IPS DF 6.9 (cell line): ENCODE measurements around the gene NACC1.
"Not testable (repeated sequence)": the region's sequence is repeated elsewhere in the genome, so short reads cannot be mapped to it uniquely, and the experiment has no call there.

Experiments used
- DNase-seq: peaks from one replicate; pipeline ENCODE4 v3.0.0-alpha.2; 2013; ENCODE audit warnings: low read depth, low spot score
- H3K27ac ChIP-seq: one replicate; pipeline ENCODE4 v1.5.1; 2013; ENCODE audit warnings: low read length, control low read depth
- H3K27me3 ChIP-seq: 2 replicates; pipeline ENCODE4 v1.6.1; 2013; ENCODE audit warnings: mild to moderate bottlenecking, low read length; ENCODE audit not compliant: control insufficient read depth, insufficient read depth
- H3K36me3 ChIP-seq: 2 replicates; pipeline ENCODE4 v1.6.1; 2013; ENCODE audit warnings: low read length; ENCODE audit not compliant: control insufficient read depth, insufficient read depth
- H3K4me1 ChIP-seq: 2 replicates; pipeline ENCODE4 v1.6.1; 2013; ENCODE audit warnings: low read length; ENCODE audit not compliant: control insufficient read depth, insufficient read depth
- H3K4me3 ChIP-seq: 2 replicates; pipeline ENCODE4 v1.5.1; 2013; ENCODE audit warnings: mild to moderate bottlenecking, low read length
- H3K9me3 ChIP-seq: 2 replicates; pipeline ENCODE4 v1.6.1; 2013; ENCODE audit warnings: low read length, inconsistent platforms; ENCODE audit not compliant: control insufficient read depth, insufficient read depth
- WGBS: extraction: QIAGEN DNeasy Blood & Tissue Kit; methylation state at CpG from one replicate; pipeline ENCODE4 v1.1.7; 2013; ENCODE audit warnings: mixed read lengths, missing lambda C conversion rate; ENCODE audit not compliant: insufficient read length, insufficient coverage; 5-methylcytosine and 5-hydroxymethylcytosine counted together

The NACC1 gene

GRCh38 chr19:13171146-13171545, 53.1 kb downstream of the NACC1 start:
- Histone ChIP-seq H3K4me3 (no peak overlapping the region), H3K27ac (no peak overlapping the region), H3K27me3 (no peaks in the 10 kb centered on the region), H3K36me3 (no peaks in the 10 kb centered on the region), H3K4me1 (peaks cover 1% of the 10 kb centered on the region), H3K9me3 (no peaks in the 10 kb centered on the region)
- WGBS, result no CpG with 5 or more reads among the region's 7 CpGs
- no peak for DNase-seq

GRCh38 chr19:13172346-13173138, 54.5 kb downstream of the NACC1 start:
- Histone ChIP-seq H3K36me3 (no peaks in the 10 kb centered on the region), H3K4me3 (no peak overlapping the region), H3K9me3 (no peaks in the 10 kb centered on the region), H3K27ac (no peak overlapping the region), H3K27me3 (no peaks in the 10 kb centered on the region), H3K4me1 (peaks cover 1% of the 10 kb centered on the region)
- WGBS, result no CpG with 5 or more reads among the region's 18 CpGs
- DNase-seq, result no peak

- H3K36me3 ChIP-seq, result no peaks in the 10 kb centered on the region
- WGBS, result no CpG with 5 or more reads among the region's 12 CpGs
- no peak overlapping the region for H3K4me3 ChIP-seq
- H3K27ac ChIP-seq, result no peak overlapping the region
- H3K27me3 ChIP-seq, result no peaks in the 10 kb centered on the region
- peaks cover 1% of the 10 kb centered on the region for H3K4me1 ChIP-seq
- no peak for DNase-seq
- H3K9me3 ChIP-seq, result no peaks in the 10 kb centered on the region
These were observed 55.2 kb downstream of the NACC1 start for GRCh38 chr19:13173139-13173737.

- DNase-seq, result no peak
- no peaks in the 10 kb centered on the region for H3K27me3 ChIP-seq
- no peaks in the 10 kb centered on the region for H3K36me3 ChIP-seq
- H3K9me3 ChIP-seq, result no peaks in the 10 kb centered on the region
- H3K4me1 ChIP-seq, result 0 out of 2 replicates have a peak, but pooled peaks cover 2% of the 10 kb centered on the region
- no peak overlapping the region for H3K27ac ChIP-seq
- H3K4me3 ChIP-seq, result no peak overlapping the region
- WGBS, result no CpG with 5 or more reads among the region's 8 CpGs
These were observed 58.3 kb downstream of the NACC1 start for GRCh38 chr19:13176345-13176744.

- not testable (repeated sequence) for DNase-seq, H3K4me3 ChIP-seq, H3K27me3 ChIP-seq, H3K4me1 ChIP-seq, H3K9me3 ChIP-seq, H3K27ac ChIP-seq, H3K36me3 ChIP-seq
- no CpG with 5 or more reads among the region's 5 CpGs for WGBS
These were observed 59.5 kb downstream of the NACC1 start for GRCh38 chr19:13177584-13177983.

GRCh38 chr19:13178291-13178690, 60.2 kb downstream of the NACC1 start:
- H3K9me3 ChIP-seq, H3K4me3 ChIP-seq, DNase-seq, H3K4me1 ChIP-seq, H3K27me3 ChIP-seq, H3K27ac ChIP-seq, H3K36me3 ChIP-seq: not testable (repeated sequence)
- no CpG with 5 or more reads among the region's 10 CpGs for WGBS

- peaks cover 2% of the 10 kb centered on the region; the same call in 1 of the 2 replicates for H3K4me1 ChIP-seq
- H3K4me3 ChIP-seq, result no peak overlapping the region
- H3K9me3 ChIP-seq, result no peaks in the 10 kb centered on the region
- no peaks in the 10 kb centered on the region for H3K36me3 ChIP-seq
- H3K27me3 ChIP-seq, result no peaks in the 10 kb centered on the region
- no CpG with 5 or more reads among the region's 16 CpGs for WGBS
- H3K27ac ChIP-seq, result no peak overlapping the region
- DNase-seq, result no peak
These were observed 63.8 kb downstream of the NACC1 start for GRCh38 chr19:13181747-13182388.

GRCh38 chr19:13184926-13185325, 66.9 kb downstream of the NACC1 start:
- not testable (repeated sequence) for H3K36me3 ChIP-seq, DNase-seq, H3K27me3 ChIP-seq, H3K4me3 ChIP-seq, H3K27ac ChIP-seq, H3K4me1 ChIP-seq, H3K9me3 ChIP-seq
- no CpG with 5 or more reads among the region's 23 CpGs for WGBS

GRCh38 chr19:13185763-13186657, 67.9 kb downstream of the NACC1 start:
- not testable (repeated sequence) for H3K9me3 ChIP-seq, H3K4me3 ChIP-seq, H3K4me1 ChIP-seq, DNase-seq, H3K27ac ChIP-seq, H3K36me3 ChIP-seq, H3K27me3 ChIP-seq
- no CpG with 5 or more reads among the region's 22 CpGs for WGBS

- not testable (repeated sequence) for H3K27me3 ChIP-seq
These were observed 68.6 kb downstream of the NACC1 start for GRCh38 chr19:13186688-13187087.

More at GRCh38 chr19:13186688-13187087, 68.6 kb downstream of the NACC1 start:
- H3K27ac ChIP-seq, H3K36me3 ChIP-seq, H3K4me3 ChIP-seq, H3K9me3 ChIP-seq, H3K4me1 ChIP-seq, DNase-seq: not testable (repeated sequence)
- no CpG with 5 or more reads among the region's 38 CpGs for WGBS
